ENCODE measurements around the gene NOS3.

Gene NOS3

GRCh38 chr7:150967349-150967748 lies 23.5 kb upstream of the NOS3 start:
- no peak overlapping the region for H3K4me3 Mint-ChIP-seq
- H3K9me3 Mint-ChIP-seq: no peaks in the 10 kb centered on the region
- H3K4me1 Mint-ChIP-seq: peaks cover 9% of the 10 kb centered on the region in 2 donors
- ATAC-seq (replicated peaks) (no peak), DNase-seq (no peak)
- H3K27me3 Mint-ChIP-seq: peaks cover 34 to 60% of the 10 kb centered on the region in 2 donors
- no peak overlapping the region for H3K27ac Mint-ChIP-seq
- no peaks in the 10 kb centered on the region for H3K36me3 Mint-ChIP-seq

- Mint-ChIP-seq H3K4me1 (peaks cover under 1 to 4% of the 10 kb centered on the region in 2 donors), H3K27ac (no peak overlapping the region), H3K4me3 (no peak overlapping the region), H3K36me3 (no peaks in the 10 kb centered on the region), H3K9me3 (no peaks in the 10 kb centered on the region), H3K27me3 (peaks cover 25 to 52% of the 10 kb centered on the region in 2 donors)
- no peak for ATAC-seq (replicated peaks)
- no peak for DNase-seq
Observed at GRCh38 chr7:150968056-150968733, 22.6 kb upstream of the NOS3 start.

GRCh38 chr7:150968734-150969372 lies 22.0 kb upstream of the NOS3 start:
- H3K27ac Mint-ChIP-seq: no peak overlapping the region
- H3K4me1 Mint-ChIP-seq: peaks cover 2 to 4% of the 10 kb centered on the region in 2 donors
- H3K4me3 Mint-ChIP-seq: no peak overlapping the region
- DNase-seq (no peak), ATAC-seq (replicated peaks) (no peak)
- no peaks in the 10 kb centered on the region for H3K9me3 Mint-ChIP-seq
- H3K27me3 Mint-ChIP-seq: peaks cover 24 to 49% of the 10 kb centered on the region in 2 donors
- no peaks in the 10 kb centered on the region for H3K36me3 Mint-ChIP-seq

DNA sequence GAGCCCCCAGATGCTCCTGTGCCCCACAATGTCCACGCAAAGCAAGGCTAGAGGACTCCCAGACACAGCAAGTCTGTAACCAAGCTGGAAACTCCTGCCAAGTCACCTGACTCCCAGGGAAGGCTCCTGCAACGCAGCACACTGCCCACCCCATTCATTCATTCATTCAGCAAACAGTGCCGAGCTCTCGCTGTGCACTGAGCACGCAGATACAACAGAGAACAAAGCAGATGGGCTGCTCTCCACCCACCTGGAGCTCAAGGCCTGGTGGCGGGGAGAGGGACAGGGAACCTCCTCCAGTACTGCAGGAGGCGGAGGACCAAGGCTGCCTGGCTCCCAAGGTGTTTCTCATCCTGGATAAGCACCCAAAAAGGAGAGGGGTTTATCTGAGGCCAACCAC lies 21.3 kb upstream of the NOS3 start:
- peaks cover 6 to 9% of the 10 kb centered on the region in 2 donors for H3K4me1 Mint-ChIP-seq

GRCh38 chr7:150970424-150970823 lies 20.4 kb upstream of the NOS3 start:
- Mint-ChIP-seq H3K36me3 (no peaks in the 10 kb centered on the region), H3K4me1 (peaks cover 11 to 16% of the 10 kb centered on the region in 2 donors), H3K9me3 (no peaks in the 10 kb centered on the region), H3K4me3 (no peak overlapping the region), H3K27ac (no peak overlapping the region), H3K27me3 (peaks cover 17 to 45% of the 10 kb centered on the region in 2 donors)
- ATAC-seq (replicated peaks): no peak
- no peak for DNase-seq

More for the DNA sequence above, 21.3 kb upstream of the NOS3 start:
- no peak for ATAC-seq (replicated peaks)
- Mint-ChIP-seq H3K4me3 (no peak overlapping the region), H3K9me3 (no peaks in the 10 kb centered on the region), H3K27me3 (peaks cover 21 to 46% of the 10 kb centered on the region in 2 donors), H3K27ac (no peak overlapping the region), H3K36me3 (no peaks in the 10 kb centered on the region)
- no peak for DNase-seq

GRCh38 chr7:150971242-150972022 lies 19.4 kb upstream of the NOS3 start:
- H3K4me1 Mint-ChIP-seq: peaks cover 11 to 18% of the 10 kb centered on the region in 2 donors
- ATAC-seq (replicated peaks) (no peak), DNase-seq (no peak)
- no peak overlapping the region for H3K4me3 Mint-ChIP-seq
- H3K27me3 Mint-ChIP-seq: peaks cover 25 to 48% of the 10 kb centered on the region in 2 donors
- H3K9me3 Mint-ChIP-seq: no peaks in the 10 kb centered on the region
- H3K36me3 Mint-ChIP-seq: no peaks in the 10 kb centered on the region
- no peak overlapping the region for H3K27ac Mint-ChIP-seq

DNA sequence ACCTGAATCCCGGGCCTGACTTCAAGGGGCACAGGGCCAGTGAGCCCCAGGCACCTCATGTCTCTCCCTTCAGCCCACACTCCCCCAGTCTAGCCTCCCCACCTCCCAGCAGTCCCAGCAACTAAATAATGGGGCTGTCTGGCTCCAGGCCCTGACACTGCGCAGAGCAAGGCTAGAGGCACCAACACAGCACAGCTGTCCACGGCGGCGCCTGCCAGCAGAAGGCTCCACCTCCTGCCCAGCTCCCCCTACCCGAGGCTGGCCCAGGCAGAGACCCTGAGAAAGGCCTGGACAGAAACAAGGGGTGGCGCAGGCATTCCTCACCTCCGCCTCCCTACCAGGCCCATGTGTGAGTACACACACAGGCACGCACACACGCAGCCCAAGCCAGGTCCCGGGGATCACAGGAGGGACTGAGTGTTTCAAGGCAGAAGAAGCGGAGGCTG lies 18.8 kb upstream of the NOS3 start:
- Mint-ChIP-seq H3K9me3 (no peaks in the 10 kb centered on the region), H3K4me1 (peaks cover 16 to 24% of the 10 kb centered on the region in 2 donors), H3K36me3 (peaks cover 0 to 3% of the 10 kb centered on the region in 2 donors), H3K27me3 (peaks cover 31 to 54% of the 10 kb centered on the region in 2 donors), H3K27ac (no peak overlapping the region), H3K4me3 (no peak overlapping the region)
- DNase-seq (no peak), ATAC-seq (replicated peaks) (no peak)

DNA sequence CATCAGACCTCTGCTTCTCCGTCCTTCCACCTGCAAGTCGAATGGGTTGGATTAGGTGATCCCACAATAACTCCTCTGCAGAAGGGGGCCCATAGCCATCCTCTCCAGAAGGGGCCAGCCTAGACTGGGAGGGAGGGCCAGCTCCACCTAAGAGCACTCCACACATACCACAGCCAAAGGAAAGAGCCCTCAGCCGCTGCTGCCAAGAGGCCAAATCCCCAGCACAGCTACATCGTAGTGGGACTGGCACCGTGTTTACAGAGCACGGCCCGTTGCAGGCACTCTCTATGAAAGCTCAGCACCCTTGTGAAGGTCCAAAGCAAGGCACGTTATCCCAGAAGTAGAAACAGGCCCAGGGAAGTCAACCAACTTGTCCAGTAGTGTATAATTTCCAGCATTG lies 18.1 kb upstream of the NOS3 start:
- H3K27me3 Mint-ChIP-seq: peaks cover 32 to 54% of the 10 kb centered on the region in 2 donors
- no peak overlapping the region for H3K27ac Mint-ChIP-seq
- H3K4me1 Mint-ChIP-seq: peaks cover 20 to 30% of the 10 kb centered on the region in 2 donors
- H3K9me3 Mint-ChIP-seq: no peaks in the 10 kb centered on the region
- no peak for ATAC-seq (replicated peaks)
- no peak overlapping the region for H3K4me3 Mint-ChIP-seq
- DNase-seq: no peak
- peaks cover 0 to 3% of the 10 kb centered on the region in 2 donors for H3K36me3 Mint-ChIP-seq

- peak in 1 of 2 donors; percentile 15 for ATAC-seq (replicated peaks)
- no peaks in the 10 kb centered on the region for H3K9me3 Mint-ChIP-seq
- H3K4me3 Mint-ChIP-seq: peak overlapping the region; percentile 88 to 92
- no peak for DNase-seq
- H3K4me1 Mint-ChIP-seq: peaks cover 25 to 35% of the 10 kb centered on the region in 2 donors
- H3K27me3 Mint-ChIP-seq: peaks cover 33 to 50% of the 10 kb centered on the region in 2 donors
- H3K36me3 Mint-ChIP-seq: peaks cover 2 to 3% of the 10 kb centered on the region in 2 donors
- no peak overlapping the region for H3K27ac Mint-ChIP-seq
Observed at GRCh38 chr7:150973571-150974451, 17.0 kb upstream of the NOS3 start.

- DNase-seq: peak; percentile 52
- peaks cover 3 to 4% of the 10 kb centered on the region in 2 donors for H3K36me3 Mint-ChIP-seq
- peaks cover 26 to 38% of the 10 kb centered on the region in 2 donors for H3K4me1 Mint-ChIP-seq
- H3K27ac Mint-ChIP-seq: no peak overlapping the region
- H3K4me3 Mint-ChIP-seq: peak overlapping the region; percentile 88 to 92
- no peaks in the 10 kb centered on the region for H3K9me3 Mint-ChIP-seq
- peak; percentile 71 to 74 for ATAC-seq (replicated peaks)
- peaks cover 39 to 51% of the 10 kb centered on the region in 2 donors for H3K27me3 Mint-ChIP-seq
Observed at GRCh38 chr7:150974468-150975391, 16.1 kb upstream of the NOS3 start.

- Mint-ChIP-seq H3K9me3 (no peaks in the 10 kb centered on the region), H3K4me3 (peak overlapping the region; percentile 61 to 92), H3K27me3 (peaks cover 45 to 54% of the 10 kb centered on the region in 2 donors), H3K36me3 (peaks cover 3 to 4% of the 10 kb centered on the region in 2 donors), H3K27ac (no peak overlapping the region), H3K4me1 (peaks cover 26 to 38% of the 10 kb centered on the region in 2 donors)
- DNase-seq (no peak), ATAC-seq (replicated peaks) (no peak)
Observed at GRCh38 chr7:150975536-150976319, 15.1 kb upstream of the NOS3 start.
